Measurements from ENCODE around the gene ADAP1. TPM values are rescaled to one million over a fixed set of nuclear protein-coding genes. Genes with fewer than 3 reads are reported as not detected.

The ADAP1 gene
- total RNA-seq, 4 donors from 2014 or later, result 84.9 to 360 (median 169) TPM

GRCh38 chr7:883055-884021 lies 71.1 kb downstream of the ADAP1 start:
- Histone ChIP-seq H3K27me3 (no peaks in the 10 kb centered on the region), H3K27ac (no peak overlapping the region), H3K9me3 (no peaks in the 10 kb centered on the region), H3K36me3 (peaks cover 0 to 22% (median 5%) of the 10 kb centered on the region in 4 donors), H3K4me3 (no peak overlapping the region), H3K4me1 (peaks cover 5 to 26% (median 11%) of the 10 kb centered on the region in 4 donors)
- WGBS, 2 donors (ENCODE audit: low coverage in 1 of 2), result 90% methylated on average over 45 of the region's 50 CpGs; no CpG with 5 or more reads in 1 of the 2 donors
- TF ChIP-seq CTCF (IDR thresholded peaks at IDR 0.05) (no peak), POLR2A (IDR thresholded peaks at IDR 0.05) (no peak)
- DNase-seq, result no peak
- intact Hi-C loops (cut with DNase I; ENCODE audit: low total_unique reads), result no loop called here
- in situ Hi-C loops (cut with MboI; ENCODE audit: low pct_ligation_motif_present in 1 of 4, low pct_unique_long_range_greater_than_20kb in 1 of 4, low sequenced_read_pairs in 3 of 4), result no loop called here

GRCh38 chr7:882336-883035 lies 72.0 kb downstream of the ADAP1 start:
- Histone ChIP-seq H3K4me3 (no peak overlapping the region), H3K9me3 (no peaks in the 10 kb centered on the region), H3K27ac (no peak overlapping the region), H3K36me3 (peaks cover 0 to 16% (median 3%) of the 10 kb centered on the region in 4 donors), H3K4me1 (peaks cover 10 to 34% (median 19%) of the 10 kb centered on the region in 4 donors), H3K27me3 (no peaks in the 10 kb centered on the region)
- WGBS, 2 donors (ENCODE audit: low coverage in 1 of 2), result 83 to 93% methylated on average over 2 to 37 of the region's 37 CpGs
- in situ Hi-C loops (cut with MboI; ENCODE audit: low pct_ligation_motif_present in 1 of 4, low pct_unique_long_range_greater_than_20kb in 1 of 4, low sequenced_read_pairs in 3 of 4) (no loop called here), intact Hi-C loops (cut with DNase I; ENCODE audit: low total_unique reads) (no loop called here)
- no peak for TF ChIP-seq CTCF (IDR thresholded peaks at IDR 0.05)
- TF ChIP-seq POLR2AphosphoS5 (IDR thresholded peaks at IDR 0.05), result no peak
- no peak for TF ChIP-seq POLR2A (IDR thresholded peaks at IDR 0.05)
- TF ChIP-seq EP300 (IDR thresholded peaks at IDR 0.05; ENCODE audit: low read depth), result no peak
- DNase-seq, result no peak

GRCh38 chr7:881441-882234 lies 72.8 kb downstream of the ADAP1 start:
- no peaks in the 10 kb centered on the region for H3K9me3 ChIP-seq
- H3K27ac ChIP-seq, result no peak overlapping the region
- in situ Hi-C loops (cut with MboI; ENCODE audit: low pct_ligation_motif_present in 1 of 4, low pct_unique_long_range_greater_than_20kb in 1 of 4, low sequenced_read_pairs in 3 of 4), result no loop called here
- intact Hi-C loops (cut with DNase I; ENCODE audit: low total_unique reads), result no loop called here
- no peaks in the 10 kb centered on the region for H3K27me3 ChIP-seq
- no peak for DNase-seq
- 89 to 91% methylated on average over 17 to 20 of the region's 20 CpGs for WGBS, 2 donors (ENCODE audit: low coverage in 1 of 2)
- H3K36me3 ChIP-seq, result peaks cover 0 to 7% (median 0%) of the 10 kb centered on the region in 4 donors
- TF ChIP-seq POLR2AphosphoS5 (IDR thresholded peaks at IDR 0.05) (no peak), EP300 (IDR thresholded peaks at IDR 0.05; ENCODE audit: low read depth) (no peak), CTCF (IDR thresholded peaks at IDR 0.05) (no peak)
- peaks cover 10 to 36% (median 20%) of the 10 kb centered on the region in 4 donors for H3K4me1 ChIP-seq
- no peak overlapping the region for H3K4me3 ChIP-seq

GRCh38 chr7:880450-880849 lies 74.0 kb downstream of the ADAP1 start:
- no peaks in the 10 kb centered on the region for H3K36me3 ChIP-seq
- no peak for DNase-seq
- intact Hi-C loops (cut with DNase I; ENCODE audit: low total_unique reads) (no loop called here), in situ Hi-C loops (cut with MboI; ENCODE audit: low pct_ligation_motif_present in 1 of 4, low pct_unique_long_range_greater_than_20kb in 1 of 4, low sequenced_read_pairs in 3 of 4) (no loop called here)
- no peak overlapping the region for H3K27ac ChIP-seq
- TF ChIP-seq CTCF (IDR thresholded peaks at IDR 0.05) (no peak), POLR2AphosphoS5 (IDR thresholded peaks at IDR 0.05) (no peak), EP300 (IDR thresholded peaks at IDR 0.05; ENCODE audit: low read depth) (no peak), POLR2A (IDR thresholded peaks at IDR 0.05) (no peak)
- H3K27me3 ChIP-seq, result no peaks in the 10 kb centered on the region
- H3K4me1 ChIP-seq, result peaks cover 10 to 41% (median 22%) of the 10 kb centered on the region in 4 donors
- H3K9me3 ChIP-seq, result no peaks in the 10 kb centered on the region
- no peak overlapping the region for H3K4me3 ChIP-seq
- WGBS, 2 donors (ENCODE audit: low coverage in 1 of 2), result 77 to 93% methylated on average over 5 to 15 of the region's 15 CpGs

Measured in transverse colon (tissue), 4 donors.